Gastrocnemius medialis (tissue), 4 donors: ENCODE results near the gene ACAA2. TPM values are rescaled to one million over a fixed set of nuclear protein-coding genes. Genes with fewer than 3 reads are reported as not detected.

Experiments used
- ATAC-seq, 2 donors: fragments of 150-250 bp; one replicate each; pipeline ENCODE4 v1.9.1; 2016
- DNase-seq, 2 donors: peaks; one replicate each; pipeline ENCODE4 v3.0.0-alpha.2; 2019
- H3K27ac ChIP-seq, 4 donors: fragments of 200-600 bp; sonication (generic); 1 replicate in 1 of 4; 2 replicates in 3 of 4; pipeline ENCODE4 v1.5.1; 2016 to 2018; ENCODE audit warnings: mild to moderate bottlenecking in 2 of 4, moderate library complexity in 1 of 4
- H3K27me3 ChIP-seq, 3 donors: fragments of 200-600 bp; sonication (generic) in 2 of 3; 1 replicate in 1 of 3; 2 replicates in 2 of 3; pipeline versions ENCODE4 v1.5.1 to v1.6.0; 2016 to 2019; ENCODE audit warnings: mild to moderate bottlenecking in 1 of 3, moderate library complexity in 1 of 3
- H3K36me3 ChIP-seq, 2 donors: fragments of 200-600 bp; sonication (generic) in 1 of 2; one replicate each; pipeline ENCODE4 v1.5.1; 2017 to 2018
- H3K4me1 ChIP-seq, 2 donors: fragments of 200-600 bp; sonication (generic) in 1 of 2; one replicate each; pipeline ENCODE4 v1.5.1; 2016 to 2017; ENCODE audit warnings: mild to moderate bottlenecking in 2 of 2
- H3K4me3 ChIP-seq, 4 donors: fragments of 200-600 bp; sonication (generic) in 3 of 4; 1 replicate in 1 of 4; 2 replicates in 3 of 4; pipeline ENCODE4 v1.5.1; 2016 to 2019; ENCODE audit warnings: mild to moderate bottlenecking in 2 of 4
- H3K9me3 ChIP-seq, 3 donors: fragments of 200-600 bp; sonication (generic) in 2 of 3; 1 replicate in 1 of 3; 2 replicates in 2 of 3; pipeline ENCODE4 v1.5.1; 2016 to 2019
- POLR2A ChIP-seq, 2 donors: fragments of 450-650 bp; IDR thresholded peaks; one replicate each; pipeline ENCODE4 v1.6.1; 2017; ENCODE audit warnings: antibody characterized with exemption in 2 of 2, mild to moderate bottlenecking in 2 of 2, moderate library complexity in 2 of 2
- in situ Hi-C, 4 donors: fragments of 200-750 bp; cut with MboI; loops; one replicate each; pipeline versions ENCODE4 v1.15.0 to v1.8.0; 2017; ENCODE audit warnings: low sequenced_read_pairs in 4 of 4
- intact Hi-C: fragments of 100-400 bp; cut with DNase I; formaldehyde crosslinking; loops from one replicate; pipeline ENCODE4 v1.15.1; 2023; ENCODE audit warnings: low total_unique reads
- total RNA-seq, 4 donors: library from RNA; depleted of rRNA; stranded (reverse); fragments of >200 nt; gene quantifications; one replicate each; pipeline versions ENCODE4 v1.1.0 to v1.2.3, GENCODE V29; 2016
- TF ChIP-seq, protein P1 (sequence below), 5 experiments: fragments of 450-650 bp in 3 of 5; fragments of 200-600 bp in 2 of 5; sonication (generic) in 2 of 5; IDR thresholded peaks in 4 of 5; conservative IDR thresholded peaks in 1 of 5; 1 replicate in 4 of 5; 2 replicates in 1 of 5; pipeline ENCODE4 v1.5.1; 2016 to 2019; ENCODE audit warnings: antibody characterized with exemption in 5 of 5, mild to moderate bottlenecking in 3 of 5, moderate library complexity in 3 of 5

The ACAA2 gene
- total RNA-seq, 4 donors from 2014 or later, result 73.7 to 95.7 (median 79.6) TPM

DNA sequence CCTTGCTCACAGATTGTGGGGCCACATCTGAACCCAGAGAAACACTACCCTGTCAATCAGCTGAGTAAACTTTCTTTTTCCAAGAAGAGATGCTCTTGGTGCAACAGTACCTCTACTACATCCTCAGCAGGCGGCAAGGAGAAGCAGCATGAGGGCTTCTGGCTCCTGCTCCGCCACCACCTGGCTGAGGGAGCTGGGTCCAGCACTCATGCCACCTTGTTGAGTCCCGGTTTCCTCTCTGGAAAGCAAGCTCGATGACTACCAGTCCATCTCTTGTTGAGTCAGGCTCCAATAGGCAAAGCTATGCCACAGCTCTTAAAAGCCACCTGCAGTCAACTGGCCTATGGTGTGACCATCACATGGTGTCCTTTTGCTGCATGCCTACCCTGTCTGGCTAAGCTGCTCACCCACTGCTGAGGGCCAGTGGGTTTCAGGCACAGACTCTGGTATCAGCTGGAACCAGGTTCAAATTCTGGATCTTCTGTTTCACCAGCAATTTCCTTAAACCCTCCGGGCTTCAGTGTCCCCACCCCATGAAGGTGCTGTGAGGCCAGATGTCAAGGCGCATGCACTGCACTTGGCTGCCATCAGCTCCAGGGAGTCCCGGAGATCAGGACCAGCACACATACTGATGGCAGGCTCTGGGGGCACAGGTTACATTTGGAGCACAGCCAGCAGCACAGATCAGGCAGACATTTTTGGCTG lies 42.5 kb upstream of the ACAA2 start:
- Histone ChIP-seq H3K36me3 (no peaks in the 10 kb centered on the region), H3K4me1 (no peaks in the 10 kb centered on the region), H3K27ac (no peak overlapping the region), H3K9me3 (no peaks in the 10 kb centered on the region), H3K4me3 (no peak overlapping the region), H3K27me3 (peaks cover 0 to 4% (median 0%) of the 10 kb centered on the region in 3 donors)
- no peak for TF ChIP-seq POLR2A (IDR thresholded peaks at IDR 0.05)
- TF ChIP-seq, protein P1, sequence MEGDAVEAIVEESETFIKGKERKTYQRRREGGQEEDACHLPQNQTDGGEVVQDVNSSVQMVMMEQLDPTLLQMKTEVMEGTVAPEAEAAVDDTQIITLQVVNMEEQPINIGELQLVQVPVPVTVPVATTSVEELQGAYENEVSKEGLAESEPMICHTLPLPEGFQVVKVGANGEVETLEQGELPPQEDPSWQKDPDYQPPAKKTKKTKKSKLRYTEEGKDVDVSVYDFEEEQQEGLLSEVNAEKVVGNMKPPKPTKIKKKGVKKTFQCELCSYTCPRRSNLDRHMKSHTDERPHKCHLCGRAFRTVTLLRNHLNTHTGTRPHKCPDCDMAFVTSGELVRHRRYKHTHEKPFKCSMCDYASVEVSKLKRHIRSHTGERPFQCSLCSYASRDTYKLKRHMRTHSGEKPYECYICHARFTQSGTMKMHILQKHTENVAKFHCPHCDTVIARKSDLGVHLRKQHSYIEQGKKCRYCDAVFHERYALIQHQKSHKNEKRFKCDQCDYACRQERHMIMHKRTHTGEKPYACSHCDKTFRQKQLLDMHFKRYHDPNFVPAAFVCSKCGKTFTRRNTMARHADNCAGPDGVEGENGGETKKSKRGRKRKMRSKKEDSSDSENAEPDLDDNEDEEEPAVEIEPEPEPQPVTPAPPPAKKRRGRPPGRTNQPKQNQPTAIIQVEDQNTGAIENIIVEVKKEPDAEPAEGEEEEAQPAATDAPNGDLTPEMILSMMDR (IDR thresholded peaks at IDR 0.05 in 4 of 5, conservative IDR thresholded peaks at IDR 0.05 in 1 of 5), result no peak
- ATAC-seq (no peak), DNase-seq (no peak)
- in situ Hi-C loops (loop anchor here (5.0 to 25.0 kb wide), 4 partner anchors 341 to 351 kb away; no protein-coding TSS in a partner anchor), intact Hi-C loops (loop anchor here (5.0 kb wide), 1 partner anchor 44 kb away; the partner anchor contains the start of gene ACAA2)

GRCh38 chr18:49854681-49855080 lies 41.3 kb upstream of the ACAA2 start:
- Histone ChIP-seq H3K27me3 (peaks cover 0 to 7% (median 5%) of the 10 kb centered on the region in 3 donors), H3K27ac (no peak overlapping the region), H3K4me1 (no peaks in the 10 kb centered on the region), H3K9me3 (no peaks in the 10 kb centered on the region), H3K4me3 (no peak overlapping the region), H3K36me3 (no peaks in the 10 kb centered on the region)
- DNase-seq, result no peak
- ATAC-seq, result no peak
- intact Hi-C loops (loop anchor here (5.0 kb wide), 1 partner anchor 42 kb away; the partner anchor contains the start of gene ACAA2), in situ Hi-C loops (loop anchor here (5.0 to 25.0 kb wide), 4 partner anchors 340 to 350 kb away; no protein-coding TSS in a partner anchor)
- TF ChIP-seq, protein P1 (IDR thresholded peaks at IDR 0.05 in 4 of 5, conservative IDR thresholded peaks at IDR 0.05 in 1 of 5), result no peak
- no peak for TF ChIP-seq POLR2A (IDR thresholded peaks at IDR 0.05)

- Histone ChIP-seq H3K4me3 (no peak overlapping the region), H3K36me3 (no peaks in the 10 kb centered on the region), H3K27ac (no peak overlapping the region), H3K9me3 (no peaks in the 10 kb centered on the region), H3K27me3 (peaks cover 6 to 14% (median 9%) of the 10 kb centered on the region in 3 donors), H3K4me1 (no peaks in the 10 kb centered on the region)
- TF ChIP-seq, protein P1 (IDR thresholded peaks at IDR 0.05 in 4 of 5, conservative IDR thresholded peaks at IDR 0.05 in 1 of 5), result no peak
- TF ChIP-seq POLR2A (IDR thresholded peaks at IDR 0.05), result no peak
- DNase-seq (no peak), ATAC-seq (no peak)
- intact Hi-C loops, result no loop called here
- in situ Hi-C loops, result loop anchor here in 3 of 4 donors (10.0 to 25.0 kb wide), 3 partner anchors 339 to 349 kb away; no protein-coding TSS in a partner anchor
These were observed 40.1 kb upstream of the ACAA2 start for GRCh38 chr18:49853436-49853835.

- intact Hi-C loops (no loop called here), in situ Hi-C loops (loop anchor here in 3 of 4 donors (10.0 to 25.0 kb wide), 3 partner anchors 338 to 348 kb away; no protein-coding TSS in a partner anchor)
- no peak overlapping the region for H3K4me3 ChIP-seq
- H3K4me1 ChIP-seq, result no peaks in the 10 kb centered on the region
- H3K36me3 ChIP-seq, result no peaks in the 10 kb centered on the region
- no peak for ATAC-seq
- TF ChIP-seq, protein P1 (IDR thresholded peaks at IDR 0.05 in 4 of 5, conservative IDR thresholded peaks at IDR 0.05 in 1 of 5), result no peak
- TF ChIP-seq POLR2A (IDR thresholded peaks at IDR 0.05), result no peak
- no peak for DNase-seq
- H3K27ac ChIP-seq, result no peak overlapping the region
- peaks cover 8 to 14% (median 11%) of the 10 kb centered on the region in 3 donors for H3K27me3 ChIP-seq
- no peaks in the 10 kb centered on the region for H3K9me3 ChIP-seq
These were observed 39.7 kb upstream of the ACAA2 start for GRCh38 chr18:49853011-49853410.
